CD4-positive, alpha-beta T cell (primary cell): ENCODE results near the gene ENTPD3. TPM values are rescaled to one million over a fixed set of nuclear protein-coding genes. Genes with fewer than 3 reads are reported as not detected.

Experiments
- ATAC-seq: fragments of 200-7000 bp; cut with Tn5 transposase; one replicate; pipeline ENCODE4 v1.10.0; 2022; ENCODE audit warnings: mild to moderate bottlenecking; ENCODE audit not compliant: poor library complexity
- CTCF ChIA-PET: fragments of 350-600 bp; sonication (Branson Sonifier 250); formaldehyde crosslinking; loops from one replicate; lab custom pipeline; 2021; ENCODE audit warnings: antibody characterized with exemption, inconsistent platforms; lab: Charles Lee
- POLR2A ChIA-PET: fragments of 350-600 bp; sonication (Branson Sonifier 250); formaldehyde crosslinking; loops from one replicate; lab custom pipeline; 2021; ENCODE audit warnings: antibody characterized with exemption, inconsistent platforms; lab: Charles Lee
- DNase-seq, 14 experiments: peaks; one replicate each; pipeline ENCODE4 v3.0.0-alpha.2; 2013 to 2020; ENCODE audit warnings: mixed read lengths in 2 of 14
- H3K27ac ChIP-seq, 2 donors: one replicate each; pipeline versions ENCODE4 v1.5.1 to v1.7.0; 2013; ENCODE audit warnings: low read length in 2 of 2, low read depth in 1 of 2, mild to moderate bottlenecking in 1 of 2
- H3K27me3 ChIP-seq, 2 experiments: 1 replicate in 1 of 2; 2 replicates in 1 of 2; pipeline versions ENCODE4 v1.6.1 to v1.7.0; 2013; ENCODE audit warnings: low read length in 2 of 2, control low read depth in 1 of 2, mild to moderate bottlenecking in 1 of 2, moderate library complexity in 1 of 2; ENCODE audit not compliant: insufficient read depth in 2 of 2, control insufficient read depth in 1 of 2
- H3K36me3 ChIP-seq: one replicate; pipeline ENCODE4 v1.6.1; 2013; ENCODE audit warnings: low read length, control low read depth; ENCODE audit not compliant: insufficient read depth
- H3K4me1 ChIP-seq: one replicate; pipeline ENCODE4 v1.6.1; 2013; ENCODE audit warnings: low read length, control low read depth; ENCODE audit not compliant: insufficient read depth
- H3K4me3 ChIP-seq: one replicate; pipeline ENCODE4 v1.5.1; 2013; ENCODE audit warnings: mild to moderate bottlenecking, low read length, moderate library complexity
- H3K9me3 ChIP-seq, 2 experiments: 1 replicate in 1 of 2; 2 replicates in 1 of 2; pipeline versions ENCODE4 v1.6.1 to v1.7.0; 2013; ENCODE audit warnings: low read length in 2 of 2, mild to moderate bottlenecking in 2 of 2, control low read depth in 1 of 2, moderate library complexity in 1 of 2; ENCODE audit not compliant: control insufficient read depth in 1 of 2, insufficient read depth in 1 of 2
- H3K27ac Mint-ChIP-seq: one replicate; pipeline ENCODE4 v1.8.0; 2020; ENCODE audit warnings: mixed read lengths
- H3K27me3 Mint-ChIP-seq: one replicate; pipeline ENCODE4 v1.8.0; 2021; ENCODE audit warnings: mixed read lengths
- H3K36me3 Mint-ChIP-seq: one replicate; pipeline ENCODE4 v1.8.0; 2021; ENCODE audit warnings: low read depth, mixed read lengths
- H3K4me1 Mint-ChIP-seq: one replicate; pipeline ENCODE4 v1.8.0; 2021; ENCODE audit warnings: low read depth, mixed read lengths
- H3K4me3 Mint-ChIP-seq: one replicate; pipeline ENCODE4 v1.8.0; 2020; ENCODE audit warnings: mild to moderate bottlenecking, mixed read lengths
- H3K9me3 Mint-ChIP-seq: one replicate; pipeline ENCODE4 v1.8.0; 2020; ENCODE audit warnings: mixed read lengths
- CTCF ChIP-seq: fragments of 200-600 bp; IDR thresholded peaks from one replicate; pipeline ENCODE4 v1.8.0; 2022; ENCODE audit warnings: antibody characterized with exemption, mild to moderate bottlenecking
- intact Hi-C, 2 experiments: fragments of 100-400 bp; cut with DNase I in 1 of 2; cut with micrococcal nuclease in 1 of 2; formaldehyde crosslinking; loops; one replicate each; pipeline versions ENCODE4 v1.15.1 to v1.9.0; 2023 to 2025; cut with DNase I, micrococcal nuclease
- total RNA-seq, 174 experiments: library from RNA in 2 of 174; stranded (reverse) in 2 of 174; gene quantifications; one replicate each; pipeline ENCODE4 v1.2.3 and lab custom pipeline; 2021 to 2026

Gene ENTPD3
- total RNA-seq, 2 experiments from 2014 or later = not detected

- Mint-ChIP-seq H3K36me3 (no peaks in the 10 kb centered on the region), H3K4me3 (no peak overlapping the region), H3K27me3 (peaks cover 42% of the 10 kb centered on the region), H3K9me3 (peaks cover 1% of the 10 kb centered on the region), H3K27ac (no peak overlapping the region), H3K4me1 (no peaks in the 10 kb centered on the region)
- Histone ChIP-seq H3K9me3 (no peaks in the 10 kb centered on the region), H3K36me3 (no peaks in the 10 kb centered on the region), H3K27me3 (peaks cover 2 to 5% of the 10 kb centered on the region in 2 experiments), H3K4me3 (no peak overlapping the region), H3K4me1 (no peaks in the 10 kb centered on the region), H3K27ac (no peak overlapping the region)
- intact Hi-C loops = no loop called here
- ATAC-seq (no peak), DNase-seq (no peak)
- ChIA-PET POLR2A (no interaction called here), CTCF (no interaction called here)
- no peak for TF ChIP-seq CTCF
These were observed 28.5 kb upstream of the ENTPD3 start for GRCh38 chr3:40358454-40358853.

DNA sequence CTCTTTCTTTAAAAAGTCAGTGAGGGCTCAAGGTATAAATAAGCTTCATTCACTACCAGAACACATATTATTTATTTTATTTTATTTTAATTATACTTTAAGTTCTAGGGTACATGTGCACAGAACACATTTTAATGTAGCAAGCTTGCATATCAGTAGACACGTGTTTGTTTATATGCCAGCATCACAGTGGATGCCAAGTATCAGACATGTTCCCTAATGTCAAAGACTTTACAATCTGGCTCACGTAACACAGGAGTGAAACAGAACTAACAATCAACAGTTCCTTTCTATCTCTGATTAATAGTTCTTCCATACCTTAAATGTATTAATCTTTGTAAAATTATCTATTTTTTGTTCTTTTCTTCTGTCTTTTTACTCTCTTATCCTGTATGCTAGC, 23.3 kb upstream of the ENTPD3 start:
- no peak for TF ChIP-seq CTCF
- DNase-seq (no peak), ATAC-seq (no peak)
- Histone ChIP-seq H3K27me3 (peaks cover 0 to 5% of the 10 kb centered on the region in 2 experiments), H3K4me3 (no peak overlapping the region), H3K36me3 (no peaks in the 10 kb centered on the region), H3K4me1 (no peaks in the 10 kb centered on the region), H3K27ac (no peak overlapping the region), H3K9me3 (no peaks in the 10 kb centered on the region)
- H3K27me3 Mint-ChIP-seq = peaks cover 15% of the 10 kb centered on the region
- H3K4me3 Mint-ChIP-seq = no peak overlapping the region
- ChIA-PET CTCF (no interaction called here), POLR2A (no interaction called here)
- no peaks in the 10 kb centered on the region for H3K4me1 Mint-ChIP-seq
- intact Hi-C loops = no loop called here
- H3K36me3 Mint-ChIP-seq = no peaks in the 10 kb centered on the region
- H3K9me3 Mint-ChIP-seq = no peaks in the 10 kb centered on the region
- no peak overlapping the region for H3K27ac Mint-ChIP-seq

GRCh38 chr3:40366203-40367162, 20.5 kb upstream of the ENTPD3 start:
- ATAC-seq (no peak), DNase-seq (no peak)
- H3K27me3 Mint-ChIP-seq = peaks cover 23% of the 10 kb centered on the region
- intact Hi-C loops = no loop called here
- no peaks in the 10 kb centered on the region for H3K4me1 ChIP-seq
- no peaks in the 10 kb centered on the region for H3K9me3 ChIP-seq
- H3K36me3 Mint-ChIP-seq = no peaks in the 10 kb centered on the region
- no peak for TF ChIP-seq CTCF
- H3K4me3 Mint-ChIP-seq = no peak overlapping the region
- no peaks in the 10 kb centered on the region for H3K27me3 ChIP-seq
- no peak overlapping the region for H3K4me3 ChIP-seq
- H3K36me3 ChIP-seq = no peaks in the 10 kb centered on the region
- no peak overlapping the region for H3K27ac Mint-ChIP-seq
- H3K27ac ChIP-seq = no peak overlapping the region
- H3K9me3 Mint-ChIP-seq = no peaks in the 10 kb centered on the region
- ChIA-PET POLR2A (no interaction called here), CTCF (no interaction called here)
- no peaks in the 10 kb centered on the region for H3K4me1 Mint-ChIP-seq
